H9 (cell line): ENCODE data around the gene PLA2G4E. TPM values are rescaled to one million over a fixed set of nuclear protein-coding genes. Genes with fewer than 3 reads are reported as not detected.

Experiments used
- DNase-seq: peaks from one replicate; pipeline ENCODE4 v3.0.0-alpha.2; 2017
- H2AFZ ChIP-seq: one replicate; pipeline ENCODE4 v1.6.1; 2013; ENCODE audit warnings: mild to moderate bottlenecking, low read length, control low read depth, moderate library complexity
- H2AK5ac ChIP-seq: 2 replicates; pipeline ENCODE4 v1.6.1; 2013; ENCODE audit warnings: low read length, control low read depth, mixed read lengths; ENCODE audit not compliant: insufficient read length
- H2BK120ac ChIP-seq: one replicate; pipeline ENCODE4 v1.6.1; 2013; ENCODE audit warnings: low read depth, mild to moderate bottlenecking, low read length, control low read depth, inconsistent platforms; ENCODE audit not compliant: poor library complexity, severe bottlenecking
- H2BK12ac ChIP-seq: 2 replicates; pipeline ENCODE4 v1.6.1; 2013; ENCODE audit warnings: low read length, control low read depth, mixed read lengths, low read depth; ENCODE audit not compliant: insufficient read length
- H2BK15ac ChIP-seq: 2 replicates; pipeline ENCODE4 v1.6.1; 2013; ENCODE audit warnings: low read depth, low read length, control low read depth
- H2BK20ac ChIP-seq: one replicate; pipeline ENCODE4 v1.6.1; 2013; ENCODE audit warnings: low read depth, mild to moderate bottlenecking, low read length, control low read depth, inconsistent platforms; ENCODE audit not compliant: poor library complexity, severe bottlenecking
- H2BK5ac ChIP-seq: 2 replicates; pipeline ENCODE4 v1.6.1; 2013; ENCODE audit warnings: low read length, control low read depth, mixed read lengths; ENCODE audit not compliant: insufficient read length
- H3K14ac ChIP-seq: 2 replicates; pipeline ENCODE4 v1.6.1; 2013; ENCODE audit warnings: low read length, control low read depth; ENCODE audit not compliant: insufficient read depth
- H3K18ac ChIP-seq: 2 replicates; pipeline ENCODE4 v1.6.1; 2013; ENCODE audit warnings: low read depth, mild to moderate bottlenecking, mixed read lengths, low read length, control low read depth; ENCODE audit not compliant: insufficient read length
- H3K23ac ChIP-seq: 2 replicates; pipeline ENCODE4 v1.6.1; 2013; ENCODE audit warnings: low read length, control low read depth, mixed read lengths, low read depth; ENCODE audit not compliant: insufficient read length
- H3K23me2 ChIP-seq: 2 replicates; pipeline ENCODE4 v1.6.1; 2013; ENCODE audit warnings: low read depth, mild to moderate bottlenecking, mixed read lengths, low read length, control low read depth; ENCODE audit not compliant: insufficient read length, poor library complexity, severe bottlenecking
- H3K27ac ChIP-seq: 2 replicates; pipeline ENCODE4 v1.5.1; 2013; ENCODE audit warnings: low read length, control low read depth, mixed read lengths, low read depth; ENCODE audit not compliant: insufficient read length
- H3K27me3 ChIP-seq: 2 replicates; pipeline ENCODE4 v1.6.1; 2013; ENCODE audit warnings: low read length, control low read depth, inconsistent platforms; ENCODE audit not compliant: insufficient read depth
- H3K4ac ChIP-seq: 2 replicates; pipeline ENCODE4 v1.6.1; 2013; ENCODE audit warnings: low read depth, mild to moderate bottlenecking, control low read depth, inconsistent platforms, low read length, moderate library complexity
- H3K4me1 ChIP-seq: 2 replicates; pipeline ENCODE4 v1.6.1; 2013; ENCODE audit warnings: low read length, control low read depth, inconsistent platforms; ENCODE audit not compliant: insufficient read depth
- H3K4me2 ChIP-seq: 2 replicates; pipeline ENCODE4 v1.6.1; 2013; ENCODE audit warnings: low read length, control low read depth, mixed read lengths; ENCODE audit not compliant: insufficient read length, insufficient read depth
- H3K56ac ChIP-seq: 2 replicates; pipeline ENCODE4 v1.6.1; 2013; ENCODE audit warnings: low read depth, mild to moderate bottlenecking, mixed read lengths, low read length, control low read depth; ENCODE audit not compliant: insufficient read length
- H3K79me1 ChIP-seq: 2 replicates; pipeline ENCODE4 v1.6.1; 2013; ENCODE audit warnings: low read depth, mild to moderate bottlenecking, moderate library complexity, low read length, control low read depth, inconsistent platforms; ENCODE audit not compliant: insufficient read depth, poor library complexity, severe bottlenecking
- H3K79me2 ChIP-seq: 2 replicates; pipeline ENCODE4 v1.6.1; 2013; ENCODE audit warnings: low read length, control low read depth, inconsistent platforms; ENCODE audit not compliant: insufficient read depth
- H3K9ac ChIP-seq: 2 replicates; pipeline ENCODE4 v1.6.1; 2013; ENCODE audit warnings: low read length, control low read depth, mixed read lengths; ENCODE audit not compliant: insufficient read length; ENCODE audit errors: extremely low read depth
- H3K9me3 ChIP-seq: one replicate; pipeline ENCODE4 v1.6.1; 2013; ENCODE audit warnings: low read depth, low read length, inconsistent platforms; ENCODE audit not compliant: control insufficient read depth
- H3T11ph ChIP-seq: one replicate; pipeline ENCODE4 v1.6.1; 2013; ENCODE audit warnings: mild to moderate bottlenecking, low read length, control low read depth, inconsistent platforms
- H4K20me1 ChIP-seq: one replicate; pipeline ENCODE4 v1.6.1; 2013; ENCODE audit not compliant: control insufficient read depth, insufficient read length, insufficient read depth
- H4K5ac ChIP-seq: 2 replicates; pipeline ENCODE4 v1.6.1; 2013; ENCODE audit warnings: low read depth, mild to moderate bottlenecking, mixed read lengths, low read length, control low read depth; ENCODE audit not compliant: insufficient read length
- H4K8ac ChIP-seq: replicated peaks from 2 replicates; pipeline ENCODE4 v1.6.1; 2013; ENCODE audit warnings: low read length, control low read depth, mixed read lengths, low read depth; ENCODE audit not compliant: insufficient read length
- H4K91ac ChIP-seq: 2 replicates; pipeline ENCODE4 v1.6.1; 2013; ENCODE audit warnings: low read depth, mild to moderate bottlenecking, moderate library complexity, mixed read lengths, low read length, control low read depth; ENCODE audit not compliant: insufficient read length
- H3K27ac Mint-ChIP-seq, 3 experiments: 2 replicates in 2 of 3; 3 replicates in 1 of 3; pipeline ENCODE4 v1.8.0; 2020 to 2021; ENCODE audit warnings: mixed read lengths in 3 of 3, mild to moderate bottlenecking in 1 of 3, moderate library complexity in 1 of 3
- H3K27me3 Mint-ChIP-seq: 2 replicates; pipeline ENCODE4 v1.8.0; 2021; ENCODE audit warnings: low read depth, mild to moderate bottlenecking, moderate library complexity, mixed read lengths
- H3K36me3 Mint-ChIP-seq, 3 experiments: 2 replicates in 2 of 3; 3 replicates in 1 of 3; pipeline ENCODE4 v1.8.0; 2020 to 2021; ENCODE audit warnings: low read depth in 3 of 3, mixed read lengths in 3 of 3; ENCODE audit not compliant: insufficient read depth in 1 of 3
- H3K4me1 Mint-ChIP-seq, 2 experiments: 2 replicates each; pipeline ENCODE4 v1.8.0; 2020; ENCODE audit warnings: mixed read lengths in 2 of 2
- H3K4me3 Mint-ChIP-seq, 2 experiments: 2 replicates in 1 of 2; 3 replicates in 1 of 2; pipeline ENCODE4 v1.8.0; 2020 to 2021; ENCODE audit warnings: mild to moderate bottlenecking in 2 of 2, mixed read lengths in 2 of 2, moderate library complexity in 1 of 2
- H3K9me3 Mint-ChIP-seq, 2 experiments: 2 replicates in 1 of 2; 3 replicates in 1 of 2; pipeline ENCODE4 v1.8.0; 2020; ENCODE audit warnings: mild to moderate bottlenecking in 2 of 2, mixed read lengths in 2 of 2, moderate library complexity in 1 of 2
- CTCF ChIP-seq: fragments of 200-600 bp; sonication (generic); conservative IDR thresholded peaks from 3 replicates; pipeline ENCODE4 v1.8.0; 2021; ENCODE audit warnings: antibody characterized with exemption, mild to moderate bottlenecking
- WGBS: extraction: QIAGEN DNeasy Blood & Tissue Kit; methylation state at CpG from one replicate; pipeline ENCODE4 v1.1.7; 2013; ENCODE audit warnings: missing lambda C conversion rate, low lambda C conversion rate, mixed read lengths; ENCODE audit not compliant: insufficient read length; ENCODE audit errors: extremely low coverage; 5-methylcytosine and 5-hydroxymethylcytosine counted together
- total RNA-seq: library from RNA; stranded (reverse); gene quantifications from 2 replicates; pipeline ENCODE4 v1.2.1, GENCODE V29; 2021

The PLA2G4E gene
- total RNA-seq, 1 experiment from 2014 or later = not detected

- Histone ChIP-seq H2AK5ac (no peak overlapping the region), H2AFZ (no peak overlapping the region), H4K5ac (no peak overlapping the region), H3K27me3 (no peaks in the 10 kb centered on the region), H3K4me1 (peaks cover 4% of the 10 kb centered on the region; the same call in 1 of the 2 replicates), H3K56ac (no peak overlapping the region), H3K9ac (no peak overlapping the region), H2BK5ac (no peak overlapping the region), H3K18ac (no peak overlapping the region), H3K4ac (no peak overlapping the region), H3K23me2 (no peaks in the 10 kb centered on the region), H3K23ac (no peak overlapping the region), H3K14ac (no peak overlapping the region), H4K8ac (no peak overlapping the region), H4K91ac (no peak overlapping the region), H3K4me2 (no peak overlapping the region), H2BK20ac (no peak overlapping the region), H2BK15ac (no peak overlapping the region), H3K79me2 (no peaks in the 10 kb centered on the region), H2BK12ac (no peak overlapping the region), H2BK120ac (no peak overlapping the region), H3T11ph (no peak overlapping the region), H3K27ac (no peak overlapping the region), H4K20me1 (no peaks in the 10 kb centered on the region), H3K79me1 (no peaks in the 10 kb centered on the region), H3K9me3 (no peaks in the 10 kb centered on the region)
- no CpG with 5 or more reads among the region's 5 CpGs for WGBS
- no peak for TF ChIP-seq CTCF
- Mint-ChIP-seq H3K36me3 (no peaks in the 10 kb centered on the region; a peak in 1 of 7 replicates), H3K4me1 (peaks cover 18% of the 10 kb centered on the region in 2 experiments), H3K27me3 (no peaks in the 10 kb centered on the region; the same call in none of the 2 replicates), H3K4me3 (no peak overlapping the region), H3K9me3 (no peaks in the 10 kb centered on the region), H3K27ac (no peak overlapping the region; a peak in 1 of 7 replicates)
- DNase-seq = no peak
These were observed 36.2 kb downstream of the PLA2G4E start for GRCh38 chr15:41984622-41985021.
